Fibroblast of skin of abdomen (primary cell): ENCODE results near the gene TLCD4. TPM values are rescaled to one million over a fixed set of nuclear protein-coding genes. Genes with fewer than 3 reads are reported as not detected.
"Not testable (repeated sequence)": the region's sequence is repeated elsewhere in the genome, so short reads cannot be mapped to it uniquely, and the experiment has no call there.

Source experiments
- DNase-seq: peaks from one replicate; pipeline ENCODE4 v3.0.0-alpha.2; 2013
- polyA plus RNA-seq, 2 experiments: library from polyadenylated mRNA; unstranded; fragments of 120-200 nt; gene quantifications; one replicate each; pipeline ENCODE4 v1.2.1, GENCODE V29; 2013; ENCODE audit not compliant: insufficient read length in 2 of 2

TLCD4 gene
- 0.19 TPM for polyA plus RNA-seq (2013, experiment 1 of 2; ENCODE audit: insufficient read length)
- 0.26 TPM for polyA plus RNA-seq (2013, experiment 2 of 2; ENCODE audit: insufficient read length)

GRCh38 chr1:95117207-95118066 lies at the start of gene TLCD4:
TSS of gene TLCD4 (plus strand) at chr1:95117355. CDS start at chr1:95143902, 26,547 bp downstream.
- DNase-seq: peak; percentile 27

- DNase-seq: no peak
Measured at GRCh38 chr1:95067568-95067967, 49.6 kb upstream of the TLCD4 start.

- no peak for DNase-seq
Measured at GRCh38 chr1:95068956-95069709, 48.0 kb upstream of the TLCD4 start.

- no peak for DNase-seq
Measured at GRCh38 chr1:95069710-95070093, 47.5 kb upstream of the TLCD4 start.

- no peak for DNase-seq
Measured at GRCh38 chr1:95071539-95071938, 45.6 kb upstream of the TLCD4 start.

- DNase-seq: no peak
Measured at GRCh38 chr1:95072117-95072516, 45.0 kb upstream of the TLCD4 start.

GRCh38 chr1:95072532-95073419 lies 44.4 kb upstream of the TLCD4 start, which contains the start of gene ALG14:
TSS of gene ALG14 (minus strand) at chr1:95072951. CDS start at chr1:95072898, 53 bp downstream.
- DNase-seq: peak; percentile 97

- DNase-seq: no peak
Measured at GRCh38 chr1:95073446-95073845, 43.7 kb upstream of the TLCD4 start.

- no peak for DNase-seq
Measured at GRCh38 chr1:95076034-95076433, 41.1 kb upstream of the TLCD4 start.

GRCh38 chr1:95080446-95080845 lies 36.7 kb upstream of the TLCD4 start:
- DNase-seq: no peak

- no peak for DNase-seq
Measured at GRCh38 chr1:95080879-95081278, 36.3 kb upstream of the TLCD4 start.

- DNase-seq: peak; percentile 21
Measured at GRCh38 chr1:95084317-95085176, 32.6 kb upstream of the TLCD4 start.

- DNase-seq: no peak
Measured at GRCh38 chr1:95085376-95085775, 31.8 kb upstream of the TLCD4 start.

GRCh38 chr1:95086949-95087533 lies 30.1 kb upstream of the TLCD4 start:
- peak; percentile 93 for DNase-seq

GRCh38 chr1:95088303-95088702 lies 28.9 kb upstream of the TLCD4 start:
- DNase-seq: no peak

- no peak for DNase-seq
Measured at GRCh38 chr1:95089650-95090287, 27.4 kb upstream of the TLCD4 start.

GRCh38 chr1:95091290-95091689 lies 25.9 kb upstream of the TLCD4 start:
- DNase-seq: not testable (repeated sequence)

- peak; percentile 20 for DNase-seq
Measured at GRCh38 chr1:95092891-95093290, 24.3 kb upstream of the TLCD4 start.

- DNase-seq: no peak
Measured at GRCh38 chr1:95093296-95093695, 23.9 kb upstream of the TLCD4 start.

- DNase-seq: no peak
Measured at GRCh38 chr1:95094923-95095322, 22.2 kb upstream of the TLCD4 start.

GRCh38 chr1:95095833-95096217 lies 21.3 kb upstream of the TLCD4 start:
- no peak for DNase-seq
